DOHH2 (cell line): ENCODE results near the gene MAPK6.

Experiments used
- H3F3A ChIP-seq: fragments of 200-600 bp; sonication (generic), shearing (Covaris generic); 2 replicates; pipeline ENCODE4 v1.6.0; 2016; ENCODE audit warnings: antibody characterized with exemption, mild to moderate bottlenecking; ENCODE audit not compliant: control insufficient read depth, insufficient read depth
- H3K27ac ChIP-seq: fragments of 200-600 bp; sonication (generic); 2 replicates; pipeline ENCODE4 v1.5.1; 2014; ENCODE audit warnings: low read depth, mild to moderate bottlenecking, low read length, moderate library complexity
- H3K27me3 ChIP-seq: fragments of 200-600 bp; sonication (generic); 2 replicates; pipeline ENCODE4 v1.6.1; 2014; ENCODE audit warnings: mild to moderate bottlenecking, low read length, mixed read lengths; ENCODE audit not compliant: control insufficient read depth
- H3K36me3 ChIP-seq: fragments of 200-600 bp; sonication (generic); 2 replicates; pipeline ENCODE4 v1.6.1; 2014; ENCODE audit warnings: mild to moderate bottlenecking, low read length, moderate library complexity, mixed read lengths; ENCODE audit not compliant: control insufficient read depth
- H3K4me1 ChIP-seq: fragments of 200-600 bp; sonication (generic); 2 replicates; pipeline ENCODE4 v1.6.1; 2014; ENCODE audit warnings: mild to moderate bottlenecking, low read length, mixed read lengths; ENCODE audit not compliant: control insufficient read depth
- H3K4me2 ChIP-seq: fragments of 200-600 bp; sonication (generic); 2 replicates; pipeline ENCODE4 v1.6.0; 2014; ENCODE audit warnings: mild to moderate bottlenecking, low read length, moderate library complexity
- H3K4me3 ChIP-seq: fragments of 200-600 bp; sonication (generic); 2 replicates; pipeline ENCODE4 v1.5.1; 2014; ENCODE audit warnings: mild to moderate bottlenecking, low read length, mixed read lengths
- H3K79me2 ChIP-seq: fragments of 200-600 bp; sonication (generic); 2 replicates; pipeline ENCODE4 v1.6.1; 2014; ENCODE audit warnings: mild to moderate bottlenecking, low read length, mixed read lengths; ENCODE audit not compliant: control insufficient read depth
- H3K9me2 ChIP-seq: fragments of 200-600 bp; sonication (generic); replicated peaks from 2 replicates; pipeline ENCODE4 v1.6.1; 2014; ENCODE audit warnings: mild to moderate bottlenecking, low read length, mixed read lengths; ENCODE audit not compliant: control insufficient read depth
- H3K9me3 ChIP-seq: fragments of 200-600 bp; sonication (generic); 2 replicates; pipeline ENCODE4 v1.6.1; 2014; ENCODE audit warnings: antibody characterized with exemption, low read length, mixed read lengths; ENCODE audit not compliant: control insufficient read depth, insufficient read depth
- H4K20me1 ChIP-seq: fragments of 200-600 bp; sonication (generic); 2 replicates; pipeline ENCODE4 v1.6.0; 2014; ENCODE audit warnings: low read depth, mild to moderate bottlenecking, antibody characterized with exemption, low read length, moderate library complexity; ENCODE audit not compliant: control insufficient read depth, insufficient read depth
- CTCF ChIP-seq: fragments of 200-600 bp; sonication (generic); IDR thresholded peaks from one replicate; pipeline ENCODE4 v1.5.1; 2014; ENCODE audit warnings: antibody characterized with exemption, mild to moderate bottlenecking, low read depth, low read length; ENCODE audit not compliant: poor library complexity, severe bottlenecking
- EZH2phosphoT487 ChIP-seq: fragments of 200-600 bp; sonication (generic); IDR thresholded peaks from 2 replicates; pipeline ENCODE4 v1.6.1; 2017; ENCODE audit warnings: borderline replicate concordance, mild to moderate bottlenecking, antibody characterized with exemption, low read length, moderate library complexity, mixed read lengths

Gene MAPK6

GRCh38 chr15:52078197-52078875 is 59.3 kb downstream of the MAPK6 start:
- Histone ChIP-seq H3K4me2 (no peak overlapping the region), H3K27ac (no peak overlapping the region), H3K79me2 (no peaks in the 10 kb centered on the region), H3K27me3 (no peaks in the 10 kb centered on the region), H4K20me1 (no peaks in the 10 kb centered on the region), H3K9me3 (no peaks in the 10 kb centered on the region), H3K4me3 (no peak overlapping the region), H3K9me2 (no peaks in the 10 kb centered on the region), H3K36me3 (no peaks in the 10 kb centered on the region), H3F3A (no peaks in the 10 kb centered on the region), H3K4me1 (no peaks in the 10 kb centered on the region)
- TF ChIP-seq CTCF (no peak), EZH2phosphoT487 (no peak)

- Histone ChIP-seq H3K9me2 (no peaks in the 10 kb centered on the region), H3K36me3 (no peaks in the 10 kb centered on the region), H4K20me1 (no peaks in the 10 kb centered on the region), H3K27ac (no peak overlapping the region), H3K27me3 (no peaks in the 10 kb centered on the region), H3K4me2 (no peak overlapping the region), H3K4me3 (no peak overlapping the region), H3K79me2 (no peaks in the 10 kb centered on the region), H3F3A (no peaks in the 10 kb centered on the region), H3K9me3 (no peaks in the 10 kb centered on the region), H3K4me1 (no peaks in the 10 kb centered on the region)
- TF ChIP-seq EZH2phosphoT487 (no peak), CTCF (peak; percentile 93)
Observed at GRCh38 chr15:52078876-52079700, 60.1 kb downstream of the MAPK6 start.

GRCh38 chr15:52080031-52080430 is 61.0 kb downstream of the MAPK6 start:
- H3F3A ChIP-seq: no peaks in the 10 kb centered on the region

More at GRCh38 chr15:52080031-52080430, 61.0 kb downstream of the MAPK6 start:
- Histone ChIP-seq H3K9me2 (no peaks in the 10 kb centered on the region), H3K79me2 (no peaks in the 10 kb centered on the region), H3K27me3 (no peaks in the 10 kb centered on the region), H3K4me3 (no peak overlapping the region), H4K20me1 (no peaks in the 10 kb centered on the region), H3K9me3 (no peaks in the 10 kb centered on the region), H3K4me2 (no peak overlapping the region), H3K4me1 (no peaks in the 10 kb centered on the region), H3K36me3 (no peaks in the 10 kb centered on the region), H3K27ac (no peak overlapping the region)
- TF ChIP-seq EZH2phosphoT487 (no peak), CTCF (no peak)
